SHP77 treated with DMSO at 0.1 percent for 48 hours (cell line): Measurements from ENCODE around the gene PRSS23.

ENCODE experiments used
- DNase-seq: peaks from one replicate; lab custom pipeline; 2025; lab: John Stamatoyannopoulos, UW

Gene PRSS23

GRCh38 chr11:86790867-86791849 is 9.2 kb upstream of the PRSS23 start:
- DNase-seq: no peak

GRCh38 chr11:86792150-86792549 is 8.2 kb upstream of the PRSS23 start:
- DNase-seq: no peak

- no peak for DNase-seq
Measured at GRCh38 chr11:86793307-86793706, 7.0 kb upstream of the PRSS23 start.

GRCh38 chr11:86795511-86795910 is 4.8 kb upstream of the PRSS23 start:
- no peak for DNase-seq

- no peak for DNase-seq
Measured at GRCh38 chr11:86795949-86796348, 4.4 kb upstream of the PRSS23 start.

GRCh38 chr11:86797133-86797532 is 3.2 kb upstream of the PRSS23 start:
- no peak for DNase-seq

GRCh38 chr11:86798988-86799387 is 1.4 kb upstream of the PRSS23 start:
- DNase-seq: no peak

- DNase-seq: no peak
Measured at GRCh38 chr11:86799680-86800075, 664 bp upstream of the PRSS23 start.

- no peak for DNase-seq
Measured at GRCh38 chr11:86800960-86801272, 574 bp downstream of the PRSS23 start.

GRCh38 chr11:86801364-86801763 is 1.0 kb downstream of the PRSS23 start:
- DNase-seq: no peak

GRCh38 chr11:86802146-86802545 is 1.8 kb downstream of the PRSS23 start:
- no peak for DNase-seq

- DNase-seq: peak; percentile 9
Measured at GRCh38 chr11:86802601-86803051, 2.3 kb downstream of the PRSS23 start.

GRCh38 chr11:86803136-86804045 is 3.0 kb downstream of the PRSS23 start:
- DNase-seq: no peak

- no peak for DNase-seq
Measured at GRCh38 chr11:86804951-86805350, 4.6 kb downstream of the PRSS23 start.

GRCh38 chr11:86805873-86806310 is 5.5 kb downstream of the PRSS23 start:
- no peak for DNase-seq

- DNase-seq: no peak
Measured at GRCh38 chr11:86806903-86807302, 6.6 kb downstream of the PRSS23 start.

- DNase-seq: no peak
Measured at GRCh38 chr11:86807360-86807759, 7.0 kb downstream of the PRSS23 start.

- no peak for DNase-seq
Measured at GRCh38 chr11:86809561-86809960, 9.2 kb downstream of the PRSS23 start.

- no peak for DNase-seq
Measured at GRCh38 chr11:86810288-86810687, 9.9 kb downstream of the PRSS23 start.

GRCh38 chr11:86811637-86812321 is 11.4 kb downstream of the PRSS23 start:
- no peak for DNase-seq

GRCh38 chr11:86812322-86812670 is 12.0 kb downstream of the PRSS23 start:
- no peak for DNase-seq

GRCh38 chr11:86812981-86813380 is 12.6 kb downstream of the PRSS23 start:
- no peak for DNase-seq
